Stimulated activated naive CD8-positive, alpha-beta T cell treated with anti-CD3 and anti-CD28 coated beads, Interleukin-15, Interleukin-2, amounts not matched to agents 100 ng/mL and 50 ng/mL, for 24 hours (primary cell): ENCODE data around the gene NFX1.
"Not testable (repeated sequence)": the region's sequence is repeated elsewhere in the genome, so short reads cannot be mapped to it uniquely, and the experiment has no call there.

Experiments used
- H3K27ac Mint-ChIP-seq: one replicate; pipeline ENCODE4 v1.8.0; 2021; ENCODE audit warnings: mild to moderate bottlenecking, mixed read lengths
- H3K27me3 Mint-ChIP-seq: one replicate; pipeline ENCODE4 v1.8.0; 2021; ENCODE audit warnings: mixed read lengths
- H3K36me3 Mint-ChIP-seq: one replicate; pipeline ENCODE4 v1.8.0; 2021; ENCODE audit warnings: low read depth, mixed read lengths
- H3K4me1 Mint-ChIP-seq: one replicate; pipeline ENCODE4 v1.8.0; 2021; ENCODE audit warnings: low read depth, mixed read lengths
- H3K4me3 Mint-ChIP-seq: one replicate; pipeline ENCODE4 v1.8.0; 2021; ENCODE audit warnings: mild to moderate bottlenecking, mixed read lengths
- H3K9me3 Mint-ChIP-seq: one replicate; pipeline ENCODE4 v1.8.0; 2021; ENCODE audit warnings: mixed read lengths

NFX1 gene

DNA sequence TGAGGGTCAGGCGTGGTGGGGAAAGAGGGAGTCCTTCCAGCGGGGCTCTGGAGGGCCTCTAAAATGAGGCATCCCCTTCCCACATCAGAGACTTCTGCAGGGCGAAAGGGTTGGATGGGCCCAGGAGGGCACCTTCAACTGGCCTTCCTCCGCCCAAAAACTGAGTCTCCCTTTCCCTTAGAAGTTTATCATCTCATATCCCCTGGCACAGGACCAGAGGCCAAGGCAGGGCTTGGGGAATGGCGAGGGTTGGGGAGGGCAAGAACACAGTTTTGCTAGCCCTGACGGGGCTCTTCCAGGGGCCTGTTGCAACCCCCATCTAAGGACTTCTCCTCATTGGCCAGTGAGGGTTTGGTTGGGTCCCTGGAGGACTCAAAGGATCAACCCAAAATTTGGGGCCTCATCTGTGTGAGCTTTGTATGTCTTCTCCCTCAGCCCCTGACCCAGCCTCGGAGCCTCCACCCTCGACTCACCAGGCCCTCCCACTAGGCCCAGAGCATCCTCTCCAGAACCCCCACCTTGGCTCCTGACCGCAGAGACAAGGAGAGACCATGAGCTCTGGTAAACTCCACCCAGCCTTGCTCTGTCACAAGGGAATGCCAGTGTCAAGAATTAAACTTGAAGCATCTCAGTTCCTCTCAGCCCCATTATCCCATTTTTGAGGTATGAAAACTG is 87.9 kb downstream of the NFX1 start:
- no peak overlapping the region for H3K27ac Mint-ChIP-seq
- peaks cover 4% of the 10 kb centered on the region for H3K36me3 Mint-ChIP-seq
- H3K9me3 Mint-ChIP-seq, result no peaks in the 10 kb centered on the region
- H3K4me3 Mint-ChIP-seq, result no peak overlapping the region
- H3K4me1 Mint-ChIP-seq, result peaks cover 9% of the 10 kb centered on the region
- no peaks in the 10 kb centered on the region for H3K27me3 Mint-ChIP-seq

DNA sequence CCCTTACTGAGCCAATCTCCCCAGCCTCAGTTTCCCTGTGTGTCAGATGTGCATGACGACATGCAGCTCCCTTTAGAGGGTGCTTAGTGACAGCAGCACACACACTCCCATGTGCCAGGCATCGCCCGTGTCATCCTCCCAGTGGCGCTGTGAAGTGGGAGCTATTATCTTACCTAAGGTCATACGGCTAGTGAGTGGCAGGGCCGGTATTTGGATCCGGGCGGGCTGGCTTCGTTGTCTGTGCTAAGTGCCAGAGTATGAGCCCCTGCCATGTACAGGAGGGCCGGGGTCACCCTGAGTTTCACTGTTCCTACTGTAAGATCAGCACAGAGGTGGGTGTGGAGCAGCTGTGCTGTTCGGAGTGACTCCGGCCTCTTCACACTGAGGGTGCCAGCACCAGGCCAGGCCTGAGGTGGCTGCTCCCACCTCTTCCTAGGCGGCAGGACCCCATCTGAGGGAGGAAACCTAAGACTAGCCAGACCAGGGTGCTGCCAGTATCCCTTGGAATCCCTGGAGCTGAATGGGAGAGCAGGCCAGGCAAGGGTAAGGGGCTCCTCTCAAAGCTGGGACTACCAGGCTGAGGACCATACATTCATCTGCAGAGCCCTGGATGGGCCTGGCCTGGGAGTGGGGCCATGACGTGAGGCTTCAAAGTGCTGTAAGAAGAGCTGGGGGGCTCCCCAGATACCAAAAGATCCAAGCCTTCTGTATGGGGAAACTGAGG is 89.5 kb downstream of the NFX1 start:
- no peaks in the 10 kb centered on the region for H3K9me3 Mint-ChIP-seq
- H3K27ac Mint-ChIP-seq, result no peak overlapping the region
- H3K36me3 Mint-ChIP-seq, result peaks cover under 1% of the 10 kb centered on the region
- no peaks in the 10 kb centered on the region for H3K27me3 Mint-ChIP-seq
- H3K4me1 Mint-ChIP-seq, result peaks cover 4% of the 10 kb centered on the region
- no peak overlapping the region for H3K4me3 Mint-ChIP-seq

DNA sequence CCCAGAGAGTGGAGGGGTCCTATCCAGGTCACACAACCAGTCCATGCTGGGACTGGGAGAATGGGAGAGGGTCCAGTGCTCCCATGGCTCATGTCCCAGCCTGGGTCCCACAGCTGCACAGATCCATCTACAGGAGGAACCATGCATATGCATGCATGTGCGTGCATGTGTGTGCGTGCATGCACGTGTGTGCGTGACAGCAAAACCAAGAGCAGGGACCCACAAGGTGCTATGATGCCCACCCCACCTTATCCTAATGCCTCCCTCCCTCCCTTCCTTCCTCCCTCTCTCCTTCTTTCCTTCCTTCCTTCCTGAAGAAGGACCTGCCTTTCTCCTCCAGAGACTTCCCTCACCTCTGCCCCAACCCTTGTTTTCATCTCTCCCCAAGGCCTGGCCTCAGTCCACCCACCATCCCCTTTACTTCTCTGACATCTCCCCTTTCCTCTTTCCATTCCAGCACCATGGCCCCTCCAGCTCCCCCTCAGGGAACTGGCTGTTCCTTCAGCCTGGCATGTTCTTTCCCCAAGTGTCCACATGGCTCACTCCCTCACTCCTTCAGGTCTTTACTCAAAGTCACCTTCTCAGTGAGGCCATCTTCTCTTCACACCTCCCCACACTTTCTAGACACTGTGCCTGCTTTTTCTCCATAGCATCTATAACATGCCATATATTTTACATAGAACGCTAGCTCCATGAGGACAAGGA is 90.2 kb downstream of the NFX1 start:
- no peaks in the 10 kb centered on the region for H3K36me3 Mint-ChIP-seq
- H3K4me3 Mint-ChIP-seq, result no peak overlapping the region
- H3K9me3 Mint-ChIP-seq, result no peaks in the 10 kb centered on the region
- H3K27ac Mint-ChIP-seq, result no peak overlapping the region
- no peaks in the 10 kb centered on the region for H3K27me3 Mint-ChIP-seq
- no peaks in the 10 kb centered on the region for H3K4me1 Mint-ChIP-seq

DNA sequence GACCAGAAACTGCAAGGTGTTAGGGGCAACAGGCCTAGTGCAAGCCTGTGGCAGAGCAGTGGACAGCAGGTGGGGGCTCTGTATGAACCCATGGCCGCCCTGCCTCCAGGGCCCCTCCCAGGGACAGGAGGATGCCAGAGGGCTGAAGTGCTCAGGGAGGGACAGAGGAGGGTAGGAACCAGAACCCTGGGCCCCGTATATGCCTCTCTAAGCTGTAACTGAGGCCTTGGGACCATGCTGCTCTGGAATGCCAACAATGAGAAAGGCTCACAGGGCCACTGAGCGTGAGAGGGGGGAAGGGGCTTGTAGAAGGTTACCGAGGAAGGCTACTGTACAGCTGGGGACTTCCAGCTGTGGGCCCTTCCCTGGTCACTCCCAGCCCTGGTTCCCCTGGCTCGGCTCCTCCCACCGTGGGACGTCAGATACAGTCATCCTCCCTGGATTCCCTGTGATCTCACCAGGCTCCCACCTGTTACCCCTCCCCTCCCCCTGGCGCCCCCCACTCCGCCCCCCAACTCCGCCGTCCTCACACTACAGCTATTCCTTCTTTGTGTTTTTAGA is 91.0 kb downstream of the NFX1 start:
- Mint-ChIP-seq H3K36me3 (no peaks in the 10 kb centered on the region), H3K27ac (no peak overlapping the region), H3K27me3 (no peaks in the 10 kb centered on the region), H3K4me1 (no peaks in the 10 kb centered on the region), H3K4me3 (no peak overlapping the region), H3K9me3 (no peaks in the 10 kb centered on the region)

DNA sequence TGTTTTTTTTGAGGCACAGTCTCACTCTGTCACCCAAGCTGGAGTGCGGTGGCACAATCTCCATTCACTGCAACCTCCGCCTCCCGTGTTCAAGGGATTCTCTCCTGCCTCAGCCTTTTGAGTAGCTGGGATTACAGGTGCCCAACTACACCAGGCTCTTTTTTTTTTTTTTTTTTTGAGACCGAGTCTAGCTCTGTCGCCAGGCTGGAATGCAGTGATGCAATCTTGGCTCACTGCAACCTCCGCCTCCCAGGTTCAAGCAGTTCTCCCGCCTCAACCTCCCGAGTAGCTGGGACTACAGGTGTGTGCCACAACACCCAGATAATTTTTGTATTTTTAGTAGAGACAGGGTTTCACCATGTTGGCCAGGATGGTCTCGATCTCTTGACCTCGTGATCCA is 92.1 kb downstream of the NFX1 start:
- not testable (repeated sequence) for H3K4me1 Mint-ChIP-seq, H3K27me3 Mint-ChIP-seq, H3K9me3 Mint-ChIP-seq, H3K27ac Mint-ChIP-seq, H3K36me3 Mint-ChIP-seq, H3K4me3 Mint-ChIP-seq

DNA sequence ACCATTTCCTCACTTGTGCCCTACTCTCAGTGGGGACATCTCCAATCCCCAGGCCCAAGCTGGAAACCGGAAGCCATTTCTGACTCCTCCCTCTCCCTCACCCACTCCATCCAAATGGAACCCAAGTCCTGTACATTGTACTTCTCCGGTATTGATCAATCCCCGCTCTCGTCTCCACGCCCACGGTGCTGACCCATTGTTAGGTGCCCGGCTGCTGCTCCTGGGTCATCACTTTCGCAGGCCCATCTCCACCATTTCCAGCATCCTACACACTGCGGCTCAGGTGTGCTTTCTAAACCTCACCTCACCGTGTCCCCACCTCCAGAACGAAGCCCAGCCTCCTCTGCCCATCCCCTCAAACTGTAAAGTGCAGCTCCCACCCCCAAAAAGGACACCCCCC is 93.1 kb downstream of the NFX1 start:
- H3K9me3 Mint-ChIP-seq, H3K27me3 Mint-ChIP-seq, H3K27ac Mint-ChIP-seq, H3K4me3 Mint-ChIP-seq, H3K4me1 Mint-ChIP-seq, H3K36me3 Mint-ChIP-seq: not testable (repeated sequence)

DNA sequence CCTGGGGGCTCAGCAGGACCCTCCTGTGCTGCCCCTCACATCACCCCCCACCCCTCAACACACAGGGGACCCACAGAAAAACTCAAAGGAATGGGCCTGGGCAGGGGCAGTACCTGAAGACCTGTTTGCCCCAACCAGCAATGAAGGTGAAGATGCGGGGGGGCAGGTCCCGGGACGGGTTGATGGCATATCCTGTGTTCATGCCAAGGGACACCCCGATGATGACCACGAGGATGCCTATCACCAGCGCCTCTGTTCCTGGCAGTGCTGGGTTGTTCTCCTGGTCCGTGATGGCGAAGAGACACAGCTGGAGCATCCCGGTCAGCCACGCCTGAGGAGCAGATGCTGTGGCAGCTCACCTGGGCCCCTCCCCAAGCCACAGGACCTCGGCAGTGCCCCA is 95.2 kb downstream of the NFX1 start:
- H3K9me3 Mint-ChIP-seq, H3K4me3 Mint-ChIP-seq, H3K27ac Mint-ChIP-seq, H3K36me3 Mint-ChIP-seq, H3K27me3 Mint-ChIP-seq, H3K4me1 Mint-ChIP-seq: not testable (repeated sequence)

DNA sequence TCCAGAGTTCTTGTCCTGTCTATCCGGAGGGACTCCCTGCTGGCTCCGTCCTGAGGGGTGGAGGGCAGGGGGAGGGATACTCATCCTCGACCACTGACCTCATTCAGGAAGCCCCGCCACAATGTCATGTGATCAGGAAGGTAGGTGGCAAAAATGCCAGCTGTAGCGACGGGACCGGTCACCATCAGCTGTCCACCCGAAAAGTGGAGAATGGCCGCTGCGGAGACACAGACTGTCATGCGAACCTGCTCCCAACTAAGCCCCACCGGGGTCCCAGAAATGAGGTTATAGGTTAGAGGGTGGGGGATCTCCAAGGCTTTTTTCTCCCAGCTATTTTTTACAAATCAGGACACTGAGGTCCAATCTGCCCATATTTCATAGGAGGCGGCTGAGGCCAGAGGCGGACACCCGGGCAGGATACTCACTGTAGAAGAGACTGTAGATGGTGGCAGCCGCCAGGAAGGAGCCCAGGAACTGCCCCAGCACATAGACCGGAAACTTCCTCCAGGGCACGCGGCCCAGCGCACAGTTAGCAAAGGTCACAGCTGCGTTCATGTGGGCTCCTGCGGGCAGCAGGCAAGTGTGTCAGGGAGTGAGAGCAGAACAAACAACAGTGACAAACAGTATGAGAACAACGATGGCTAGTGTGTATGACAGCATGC is 95.8 kb downstream of the NFX1 start:
- not testable (repeated sequence) for H3K4me3 Mint-ChIP-seq, H3K4me1 Mint-ChIP-seq, H3K27me3 Mint-ChIP-seq, H3K36me3 Mint-ChIP-seq, H3K27ac Mint-ChIP-seq, H3K9me3 Mint-ChIP-seq

DNA sequence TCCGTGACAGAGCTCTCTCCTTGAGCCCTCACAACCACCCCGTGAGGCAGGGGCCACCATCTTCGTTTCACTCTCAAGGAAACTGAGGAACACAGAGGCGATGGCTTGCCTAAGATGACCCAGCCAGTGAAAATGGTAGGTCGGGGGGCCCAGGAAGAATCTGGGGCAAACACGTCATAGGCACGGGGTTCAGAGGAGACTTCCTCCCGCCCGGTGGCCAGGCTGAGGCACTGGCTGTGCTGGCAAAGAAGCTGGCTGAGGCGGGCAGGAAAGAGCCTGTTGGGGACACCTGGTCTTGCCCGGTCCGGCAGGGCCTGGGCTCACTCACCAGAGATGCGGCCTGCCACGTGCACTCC is 96.3 kb downstream of the NFX1 start:
- not testable (repeated sequence) for H3K27me3 Mint-ChIP-seq, H3K36me3 Mint-ChIP-seq, H3K4me3 Mint-ChIP-seq, H3K27ac Mint-ChIP-seq, H3K9me3 Mint-ChIP-seq, H3K4me1 Mint-ChIP-seq

DNA sequence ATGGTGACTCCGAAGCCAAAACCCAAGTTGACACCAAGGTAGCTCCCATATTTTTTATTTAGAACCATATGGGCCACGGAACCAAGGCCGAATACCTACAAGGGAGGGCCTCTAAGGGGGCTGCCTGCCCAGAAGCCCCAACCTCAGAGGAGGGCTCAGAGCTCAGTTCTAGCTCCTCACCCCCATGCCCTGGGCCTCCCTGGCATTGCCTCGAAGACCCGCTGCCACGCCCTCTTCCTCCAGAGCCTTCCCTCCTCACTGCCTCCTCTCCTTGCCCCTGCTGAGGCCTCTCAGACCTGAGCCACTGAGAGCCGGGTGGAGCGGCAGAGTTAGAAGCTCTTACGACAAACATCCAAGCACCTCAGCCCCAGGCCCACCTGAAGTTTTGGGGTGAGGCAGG is 96.7 kb downstream of the NFX1 start:
- not testable (repeated sequence) for H3K27me3 Mint-ChIP-seq, H3K9me3 Mint-ChIP-seq, H3K36me3 Mint-ChIP-seq, H3K27ac Mint-ChIP-seq, H3K4me3 Mint-ChIP-seq, H3K4me1 Mint-ChIP-seq

DNA sequence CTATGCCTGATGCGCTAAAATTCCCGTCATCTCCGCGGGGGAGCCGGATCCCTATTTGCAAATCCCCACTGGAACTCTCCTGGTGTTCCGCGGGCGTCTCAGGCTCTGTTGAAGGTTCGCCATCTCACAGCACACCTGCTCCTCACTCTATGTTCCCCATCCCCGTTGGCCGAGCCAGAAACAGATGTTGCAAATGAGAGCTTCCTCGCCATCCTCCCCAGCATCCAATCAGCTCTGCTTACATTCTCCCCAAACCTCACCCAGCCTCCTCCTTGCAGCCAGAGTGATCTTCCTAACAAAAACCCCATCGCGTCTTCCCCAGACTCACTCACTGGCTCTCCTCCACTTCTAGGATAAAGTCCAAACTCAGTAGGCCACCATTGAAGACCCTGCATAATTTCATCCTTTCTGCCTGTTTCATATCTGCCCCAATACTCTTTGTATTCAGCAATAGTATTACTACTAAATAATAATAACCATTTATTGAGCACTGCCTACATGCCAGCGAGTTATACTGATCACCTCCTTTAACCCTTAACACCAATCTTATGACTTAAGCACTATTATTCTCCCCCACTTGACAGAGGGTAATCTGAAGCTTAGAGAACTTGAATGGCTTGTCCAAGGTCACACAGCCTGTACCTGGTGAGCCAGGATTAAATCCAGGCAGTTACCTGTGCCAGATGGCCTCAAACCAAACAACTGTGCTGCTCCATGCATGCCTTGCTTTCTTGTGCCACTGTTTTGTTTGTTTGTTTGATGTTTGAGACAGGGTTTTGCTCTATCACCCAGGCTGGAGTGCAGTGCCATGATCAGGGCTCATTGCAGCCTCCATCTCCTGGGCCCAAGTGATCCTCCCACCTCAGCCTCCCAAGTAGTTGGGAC is 98.0 kb downstream of the NFX1 start:
- Mint-ChIP-seq H3K27ac (no peak overlapping the region), H3K27me3 (no peaks in the 10 kb centered on the region), H3K36me3 (no peaks in the 10 kb centered on the region), H3K9me3 (no peaks in the 10 kb centered on the region), H3K4me1 (no peaks in the 10 kb centered on the region), H3K4me3 (no peak overlapping the region)

DNA sequence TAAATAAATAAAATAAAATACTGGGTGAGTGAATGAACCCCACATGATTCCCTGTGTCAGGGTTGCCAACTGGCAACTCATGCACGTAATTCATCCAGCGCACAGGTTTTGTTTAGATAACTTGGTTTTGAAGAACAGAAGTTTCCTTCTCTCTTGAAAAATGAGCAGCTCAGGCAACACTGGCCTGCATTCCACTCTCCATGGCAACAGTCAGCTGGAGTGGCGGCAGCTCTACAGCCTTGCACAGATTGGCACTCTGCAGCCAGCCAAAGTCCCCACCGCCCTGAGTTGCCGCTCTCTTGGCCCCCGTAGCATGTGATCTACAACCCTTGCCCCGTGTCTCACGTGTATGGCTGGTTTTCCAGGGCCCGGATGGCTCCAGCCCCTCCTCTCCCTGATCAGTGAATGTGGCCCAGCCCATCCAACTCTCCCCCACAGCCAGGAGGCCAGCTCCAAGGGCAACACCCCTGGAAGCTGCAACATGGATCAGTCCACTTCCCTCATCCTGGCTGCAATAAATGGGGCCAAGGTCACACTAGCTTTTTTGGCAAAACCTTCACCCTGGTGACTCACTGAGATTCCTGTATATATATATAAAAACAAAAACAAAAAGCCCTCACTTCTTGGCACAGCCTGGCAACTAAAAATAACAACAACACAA is 100.9 kb downstream of the NFX1 start:
- not testable (repeated sequence) for H3K27ac Mint-ChIP-seq, H3K4me1 Mint-ChIP-seq, H3K4me3 Mint-ChIP-seq, H3K9me3 Mint-ChIP-seq, H3K36me3 Mint-ChIP-seq, H3K27me3 Mint-ChIP-seq

DNA sequence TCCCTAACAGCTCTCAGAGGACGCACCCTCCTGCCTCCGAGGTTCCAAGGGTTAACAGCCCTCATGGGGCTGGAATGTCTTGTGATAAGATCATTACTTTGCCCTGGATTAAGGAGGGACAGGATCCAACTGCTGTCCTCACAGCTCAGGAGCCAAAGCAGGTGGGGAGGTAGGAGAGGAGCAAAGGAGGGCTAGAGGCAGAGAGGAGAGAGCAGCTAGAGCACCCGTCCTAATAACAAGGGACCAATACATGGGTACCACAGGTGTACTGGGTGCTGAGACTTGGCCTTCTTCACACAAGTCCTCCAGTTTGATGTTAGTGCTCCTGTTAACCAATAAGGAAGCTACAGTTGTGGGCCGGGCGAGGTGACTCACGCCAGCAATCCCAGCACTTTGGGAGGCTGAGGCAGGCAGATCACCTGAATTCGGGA is 102.3 kb downstream of the NFX1 start:
- not testable (repeated sequence) for H3K4me1 Mint-ChIP-seq, H3K27ac Mint-ChIP-seq, H3K9me3 Mint-ChIP-seq, H3K27me3 Mint-ChIP-seq, H3K4me3 Mint-ChIP-seq, H3K36me3 Mint-ChIP-seq

DNA sequence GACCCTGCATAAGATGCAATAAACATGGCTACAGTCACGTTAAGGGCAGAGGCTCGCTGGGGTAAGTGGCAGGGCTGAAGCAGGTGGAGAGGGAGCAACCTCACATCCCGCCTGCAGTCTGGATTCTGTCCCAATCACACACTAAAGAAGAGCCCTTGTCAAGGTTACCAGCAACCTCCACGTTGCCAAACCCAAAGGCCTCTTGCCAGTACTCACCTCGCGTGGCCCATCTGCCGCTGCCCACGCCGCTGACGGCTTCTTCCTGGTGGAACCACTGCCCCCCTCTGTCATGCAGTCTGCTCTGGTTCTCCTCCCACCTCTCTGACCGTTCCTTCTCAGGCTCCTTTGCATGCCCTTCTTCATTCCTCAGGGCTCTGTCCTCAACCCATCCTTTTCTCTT is 103.3 kb downstream of the NFX1 start:
- H3K4me1 Mint-ChIP-seq, result no peaks in the 10 kb centered on the region
- H3K27ac Mint-ChIP-seq, result no peak overlapping the region
- no peak overlapping the region for H3K4me3 Mint-ChIP-seq
- H3K9me3 Mint-ChIP-seq, result no peaks in the 10 kb centered on the region
- H3K27me3 Mint-ChIP-seq, result no peaks in the 10 kb centered on the region
- no peaks in the 10 kb centered on the region for H3K36me3 Mint-ChIP-seq
